ENCODE measurements around the gene C11orf65. TPM values are rescaled to one million over a fixed set of nuclear protein-coding genes. Genes with fewer than 3 reads are reported as not detected.
"Not testable (repeated sequence)": the region's sequence is repeated elsewhere in the genome, so short reads cannot be mapped to it uniquely, and the experiment has no call there.

Gene C11orf65
- total RNA-seq, 4 donors from 2014 or later: 0.46 to 1.1 TPM; not detected in 2

- no peak for TF ChIP-seq CTCF (IDR thresholded peaks at IDR 0.05)
- no peak for TF ChIP-seq POLR2A (IDR thresholded peaks at IDR 0.05)
- intact Hi-C loops (cut with DNase I; ENCODE audit: low total_unique reads): no loop called here
- Histone ChIP-seq H3K27me3 (no peaks in the 10 kb centered on the region), H3K36me3 (no peaks in the 10 kb centered on the region), H3K4me1 (no peaks in the 10 kb centered on the region), H3K9me3 (no peaks in the 10 kb centered on the region), H3K4me3 (no peak overlapping the region), H3K27ac (no peak overlapping the region)
- DNase-seq: no peak
Observed at GRCh38 chr11:108474664-108475463, 7.5 kb upstream of the C11orf65 start.

GRCh38 chr11:108472681-108473080, 5.4 kb upstream of the C11orf65 start:
- no peak for DNase-seq
- no peak overlapping the region for H3K4me3 ChIP-seq
- no peaks in the 10 kb centered on the region for H3K9me3 ChIP-seq
- TF ChIP-seq POLR2A (IDR thresholded peaks at IDR 0.05): no peak
- TF ChIP-seq CTCF (IDR thresholded peaks at IDR 0.05): no peak
- no peak overlapping the region for H3K27ac ChIP-seq
- H3K36me3 ChIP-seq: no peaks in the 10 kb centered on the region
- H3K27me3 ChIP-seq: no peaks in the 10 kb centered on the region
- no peaks in the 10 kb centered on the region for H3K4me1 ChIP-seq
- intact Hi-C loops (cut with DNase I; ENCODE audit: low total_unique reads): no loop called here

GRCh38 chr11:108468478-108468864, 1.1 kb upstream of the C11orf65 start:
- Histone ChIP-seq H3K36me3 (no peaks in the 10 kb centered on the region), H3K9me3 (no peaks in the 10 kb centered on the region), H3K27me3 (no peaks in the 10 kb centered on the region), H3K4me3 (no peak overlapping the region), H3K27ac (no peak overlapping the region), H3K4me1 (no peaks in the 10 kb centered on the region)
- intact Hi-C loops (cut with DNase I; ENCODE audit: low total_unique reads): no loop called here
- no peak for DNase-seq
- no peak for TF ChIP-seq CTCF (IDR thresholded peaks at IDR 0.05)
- TF ChIP-seq POLR2A (IDR thresholded peaks at IDR 0.05): no peak

- intact Hi-C loops (cut with DNase I; ENCODE audit: low total_unique reads): no loop called here
- H3K27ac ChIP-seq: peak overlapping the region; percentile 96 to 99
- TF ChIP-seq POLR2A (IDR thresholded peaks at IDR 0.05): no peak
- TF ChIP-seq CTCF (IDR thresholded peaks at IDR 0.05): no peak
Observed at GRCh38 chr11:108466405-108466804, 924 bp downstream of the C11orf65 start.

GRCh38 chr11:108453207-108453835, 14.0 kb downstream of the C11orf65 start:
- TF ChIP-seq POLR2A (IDR thresholded peaks at IDR 0.05): no peak
- no peak for TF ChIP-seq CTCF (IDR thresholded peaks at IDR 0.05)
- DNase-seq: no peak
- Histone ChIP-seq H3K4me3 (no peak overlapping the region), H3K36me3 (no peaks in the 10 kb centered on the region), H3K9me3 (peaks cover 0 to 3% of the 10 kb centered on the region in 2 donors), H3K4me1 (no peaks in the 10 kb centered on the region), H3K27ac (no peak overlapping the region), H3K27me3 (no peaks in the 10 kb centered on the region)
- intact Hi-C loops (cut with DNase I; ENCODE audit: low total_unique reads): no loop called here

More at GRCh38 chr11:108466405-108466804, 924 bp downstream of the C11orf65 start:
- H3K9me3 ChIP-seq: no peaks in the 10 kb centered on the region
- no peaks in the 10 kb centered on the region for H3K36me3 ChIP-seq
- H3K4me3 ChIP-seq: peak overlapping the region; percentile 58 to 84
- no peaks in the 10 kb centered on the region for H3K4me1 ChIP-seq
- no peak for DNase-seq
- H3K27me3 ChIP-seq: no peaks in the 10 kb centered on the region

GRCh38 chr11:108441445-108441844, 25.9 kb downstream of the C11orf65 start:
- H3K27ac ChIP-seq; intact Hi-C loops (cut with DNase I; ENCODE audit: low total_unique reads); H3K27me3 ChIP-seq; H3K4me1 ChIP-seq; H3K9me3 ChIP-seq; H3K36me3 ChIP-seq; DNase-seq; H3K4me3 ChIP-seq: not testable (repeated sequence)

Measured in uterus (tissue), 4 donors.